H1 (cell line): ENCODE data around the gene IL1RAPL1. TPM values are rescaled to one million over a fixed set of nuclear protein-coding genes. Genes with fewer than 3 reads are reported as not detected.

ENCODE experiments used
- CTCF ChIA-PET: fragments of 300-600 bp; sonication (Branson Sonifier 250); formaldehyde crosslinking; loops from one replicate; lab custom pipeline; 2021; ENCODE audit not compliant: partially characterized antibody; lab: Charles Lee
- POLR2A ChIA-PET: fragments of 300-600 bp; sonication (Branson Sonifier 250); formaldehyde crosslinking; loops from one replicate; lab custom pipeline; 2021; ENCODE audit warnings: inconsistent platforms; ENCODE audit not compliant: partially characterized antibody; lab: Charles Lee
- DNase-seq, 2 experiments: peaks; one replicate each; pipeline versions ENCODE4 v3.0.0 to v3.0.0-alpha.2; 2010 to 2022; ENCODE audit warnings: low spot score in 2 of 2, low read depth in 1 of 2, mixed read lengths in 1 of 2
- FAIRE-seq: peaks from 2 replicates; lab custom pipeline; 2011; peaks lifted over from hg19 to GRCh38; lab: Jason Lieb, UNC
- H2AFZ ChIP-seq: 2 replicates; pipeline ENCODE4 v1.8.1; 2012; ENCODE audit warnings: low read length, inconsistent platforms
- H2AK5ac ChIP-seq: 2 replicates; pipeline ENCODE4 v1.6.1; 2013; ENCODE audit warnings: low read depth, low read length
- H2BK120ac ChIP-seq: replicated peaks from 2 replicates; pipeline ENCODE3; 2013; ENCODE audit warnings: low read depth, low read length, inconsistent platforms
- H2BK12ac ChIP-seq: 2 replicates; pipeline ENCODE4 v1.6.1; 2013; ENCODE audit warnings: low read depth, low read length
- H2BK15ac ChIP-seq: 2 replicates; pipeline ENCODE4 v1.6.1; 2013; ENCODE audit warnings: low read length
- H2BK20ac ChIP-seq: 2 replicates; pipeline ENCODE4 v1.6.1; 2013; ENCODE audit warnings: low read length
- H2BK5ac ChIP-seq: 2 replicates; pipeline ENCODE4 v1.6.1; 2013; ENCODE audit warnings: low read depth, low read length
- H3K14ac ChIP-seq: 2 replicates; pipeline ENCODE4 v1.6.1; 2013; ENCODE audit warnings: inconsistent platforms; ENCODE audit not compliant: insufficient read length
- H3K18ac ChIP-seq: 2 replicates; pipeline ENCODE4 v1.6.1; 2013; ENCODE audit warnings: low read length; ENCODE audit errors: extremely low read depth
- H3K23ac ChIP-seq: 2 replicates; pipeline ENCODE4 v1.6.1; 2013; ENCODE audit warnings: inconsistent platforms; ENCODE audit not compliant: insufficient read length
- H3K23me2 ChIP-seq: 2 replicates; pipeline ENCODE4 v1.6.1; 2013; ENCODE audit warnings: low read depth, low read length
- H3K27ac ChIP-seq: 2 replicates; pipeline ENCODE4 v1.6.1; 2011; ENCODE audit warnings: low read depth, low read length, inconsistent platforms
- H3K27me3 ChIP-seq, 4 experiments: replicated peaks in 1 of 4; 1 replicate in 1 of 4; 2 replicates in 3 of 4; pipeline versions ENCODE4 v1.6.1 to v1.8.1; 2011 to 2013; ENCODE audit warnings: low read length in 3 of 4, mild to moderate bottlenecking in 3 of 4, inconsistent platforms in 2 of 4, mixed read lengths in 2 of 4, moderate library complexity in 1 of 4; ENCODE audit not compliant: control insufficient read depth in 3 of 4, insufficient read depth in 3 of 4; ENCODE audit errors: extremely low read depth in 1 of 4
- H3K36me3 ChIP-seq, 4 experiments: 2 replicates each; pipeline versions ENCODE4 v1.6.1 to v1.8.1; 2011 to 2013; ENCODE audit warnings: mild to moderate bottlenecking in 4 of 4, low read length in 3 of 4, moderate library complexity in 2 of 4, control low read depth in 1 of 4, inconsistent platforms in 1 of 4; ENCODE audit not compliant: insufficient read depth in 4 of 4, control insufficient read depth in 2 of 4
- H3K4ac ChIP-seq: replicated peaks from 2 replicates; pipeline ENCODE3; 2013; ENCODE audit warnings: low read length, low read depth, mixed read lengths, inconsistent platforms; ENCODE audit not compliant: insufficient read length
- H3K4me1 ChIP-seq, 4 experiments: replicated peaks in 1 of 4; 1 replicate in 1 of 4; 2 replicates in 3 of 4; pipeline versions ENCODE4 v1.6.1 to v1.8.1; 2011 to 2013; ENCODE audit warnings: low read length in 3 of 4, inconsistent platforms in 2 of 4, mixed read lengths in 1 of 4; ENCODE audit not compliant: insufficient read depth in 4 of 4, control insufficient read depth in 3 of 4
- H3K4me2 ChIP-seq, 2 experiments: 2 replicates each; pipeline versions ENCODE4 v1.6.1 to v1.8.1; 2011 to 2013; ENCODE audit warnings: low read depth in 2 of 2, low read length in 2 of 2, control low read depth in 1 of 2, inconsistent platforms in 1 of 2, mild to moderate bottlenecking in 1 of 2; ENCODE audit not compliant: insufficient read depth in 1 of 2
- H3K4me3 ChIP-seq, 4 experiments: fragments of 200-600, 300-600 bp in 1 of 4; sonication (generic), shearing (Covaris generic), sonication (Bioruptor Twin) in 1 of 4; 2 replicates each; pipeline versions ENCODE4 v1.5.1 to v1.8.1; 2011 to 2016; ENCODE audit warnings: low read length in 4 of 4, low read depth in 3 of 4, control low read depth in 2 of 4, inconsistent platforms in 2 of 4, mild to moderate bottlenecking in 2 of 4, mixed read lengths in 1 of 4, moderate library complexity in 1 of 4; ENCODE audit not compliant: insufficient read depth in 2 of 4; ENCODE audit errors: extremely low read depth in 1 of 4
- H3K56ac ChIP-seq: replicated peaks from 2 replicates; pipeline ENCODE3; 2013; ENCODE audit warnings: low read depth, mild to moderate bottlenecking, mixed read lengths, low read length, inconsistent platforms; ENCODE audit not compliant: insufficient read length
- H3K79me1 ChIP-seq: 2 replicates; pipeline ENCODE4 v1.6.1; 2013; ENCODE audit warnings: low read depth, low read length, control low read depth
- H3K79me2 ChIP-seq, 2 experiments: 2 replicates each; pipeline versions ENCODE4 v1.6.1 to v1.8.1; 2012 to 2013; ENCODE audit warnings: low read length in 2 of 2, mild to moderate bottlenecking in 2 of 2, inconsistent platforms in 1 of 2; ENCODE audit not compliant: insufficient read depth in 2 of 2, control insufficient read depth in 1 of 2
- H3K9ac ChIP-seq, 4 experiments: replicated peaks in 1 of 4; 1 replicate in 1 of 4; 2 replicates in 3 of 4; pipeline versions ENCODE4 v1.6.1 to v1.8.1; 2011 to 2013; ENCODE audit warnings: low read depth in 3 of 4, low read length in 3 of 4, control low read depth in 2 of 4, mild to moderate bottlenecking in 2 of 4, moderate library complexity in 2 of 4, inconsistent platforms in 1 of 4; ENCODE audit errors: extremely low read depth in 1 of 4
- H3K9me3 ChIP-seq, 2 experiments: 2 replicates each; pipeline versions ENCODE4 v1.6.1 to v1.8.1; 2012 to 2013; ENCODE audit warnings: mild to moderate bottlenecking in 2 of 2, moderate library complexity in 2 of 2, control low read depth in 1 of 2, inconsistent platforms in 1 of 2, low read depth in 1 of 2, low read length in 1 of 2, mixed read lengths in 1 of 2; ENCODE audit not compliant: insufficient read depth in 2 of 2
- H4K20me1 ChIP-seq, 2 experiments: replicated peaks in 1 of 2; 2 replicates each; pipeline versions ENCODE3 to v1.8.1; 2011 to 2013; ENCODE audit warnings: inconsistent platforms in 2 of 2, low read length in 2 of 2, mild to moderate bottlenecking in 1 of 2; ENCODE audit not compliant: insufficient read depth in 2 of 2, control insufficient read depth in 1 of 2
- H4K5ac ChIP-seq: 2 replicates; pipeline ENCODE4 v1.6.1; 2013; ENCODE audit warnings: low read length, low read depth, mixed read lengths, inconsistent platforms; ENCODE audit not compliant: insufficient read length
- H4K8ac ChIP-seq: 2 replicates; pipeline ENCODE4 v1.8.0; 2013; ENCODE audit warnings: mild to moderate bottlenecking, moderate library complexity, low read length, inconsistent platforms; ENCODE audit not compliant: insufficient read depth; ENCODE audit errors: extremely low read depth
- H4K91ac ChIP-seq: replicated peaks from 2 replicates; pipeline ENCODE3; 2013; ENCODE audit warnings: low read length, mixed read lengths, inconsistent platforms; ENCODE audit not compliant: insufficient read length
- ASH2L ChIP-seq: fragments of 200-600, 300-600 bp; sonication (generic); IDR thresholded peaks from one replicate; pipeline ENCODE4 v1.7.1; 2017; ENCODE audit warnings: low read length
- CEBPB ChIP-seq: IDR thresholded peaks from 2 replicates; pipeline ENCODE4 v1.6.1; 2012; ENCODE audit warnings: low read depth, low read length
- CHD2 ChIP-seq: IDR thresholded peaks from 2 replicates; pipeline ENCODE4 v1.6.1; 2012; ENCODE audit warnings: low read length, improper control_type of control experiment
- CTCF ChIP-seq, 3 experiments: IDR thresholded peaks; 1 replicate in 2 of 3; 2 replicates in 1 of 3; pipeline versions ENCODE4 v1.5.1 to v1.6.1; 2011; ENCODE audit warnings: low read length in 3 of 3, mild to moderate bottlenecking in 3 of 3, inconsistent platforms in 2 of 3, low read depth in 1 of 3, moderate library complexity in 1 of 3; ENCODE audit not compliant: insufficient read depth in 1 of 3; ENCODE audit errors: control extremely low read depth in 1 of 3
- HDAC6 ChIP-seq: IDR thresholded peaks from one replicate; pipeline ENCODE4 v1.7.1; 2012; ENCODE audit warnings: low read depth, mild to moderate bottlenecking, inconsistent platforms, low read length, moderate library complexity
- KDM4A ChIP-seq: IDR thresholded peaks from one replicate; pipeline ENCODE4 v1.7.1; 2012; ENCODE audit warnings: low read depth, mild to moderate bottlenecking, moderate library complexity, low read length, inconsistent platforms; ENCODE audit not compliant: severe bottlenecking
- MAFK ChIP-seq: IDR thresholded peaks from 2 replicates; pipeline ENCODE4 v1.6.1; 2012; ENCODE audit warnings: low read depth, mild to moderate bottlenecking, improper control_type of control experiment, low read length
- MAX ChIP-seq: IDR thresholded peaks from 2 replicates; pipeline ENCODE4 v1.6.1; 2012; ENCODE audit warnings: inconsistent platforms
- POLR2AphosphoS5 ChIP-seq: IDR thresholded peaks from 2 replicates; pipeline ENCODE4 v1.6.1; 2011; ENCODE audit warnings: low read depth, low read length
- POU5F1 ChIP-seq: IDR thresholded peaks from 2 replicates; pipeline ENCODE4 v1.6.1; 2011; ENCODE audit warnings: low read depth, mild to moderate bottlenecking, low read length, moderate library complexity
- RNF2 ChIP-seq: fragments of 200-900, 300-1000 bp; sonication (generic); IDR thresholded peaks from 2 replicates; pipeline ENCODE4 v1.7.1; 2016; ENCODE audit warnings: borderline replicate concordance, low read depth, mild to moderate bottlenecking, antibody characterized with exemption, low read length; ENCODE audit not compliant: poor library complexity, severe bottlenecking; ENCODE audit errors: missing control alignments
- SIX5 ChIP-seq: IDR thresholded peaks from 2 replicates; pipeline ENCODE4 v1.6.1; 2011; ENCODE audit warnings: mild to moderate bottlenecking, low read depth, low read length
- polyA plus RNA-seq, 7 experiments: library from polyadenylated mRNA; depleted of rRNA in 3 of 7; stranded (reverse) in 5 of 7; unstranded in 2 of 7; fragments of >200 nt in 5 of 7; fragments of 200-250 nt in 2 of 7; gene quantifications; 1 replicate in 5 of 7; 2 replicates in 1 of 7; 4 replicates in 1 of 7; pipeline versions ENCODE4 v1.2.1 to v1.2.3, GENCODE V29; 2011 to 2013; ENCODE audit warnings: missing spikeins in 2 of 7, mixed read lengths in 2 of 7
- total RNA-seq: library from RNA; stranded (reverse); fragmentation: NEBNext Ultra II Directional; extraction: Animal tissue kit (Norgen Biotek cat#: 25700); gene quantifications from 2 replicates; pipeline ENCODE4 v1.2.1, GENCODE V29; 2021

IL1RAPL1 gene
- total and polyA plus RNA-seq, 2 of the 8 experiments (the other 6 are each of a cell fraction or from before 2014, with no cell fraction given) = 0.11 to 0.35 TPM

GRCh38 chrX:28756647-28757046, 169.4 kb downstream of the IL1RAPL1 start:
- no peaks in the 10 kb centered on the region for H3K36me3 ChIP-seq
- no peak overlapping the region for H3K14ac ChIP-seq
- no peak overlapping the region for H3K56ac ChIP-seq
- no peak overlapping the region for H3K4ac ChIP-seq
- H3K79me1 ChIP-seq = no peaks in the 10 kb centered on the region
- H3K4me1 ChIP-seq = no peaks in the 10 kb centered on the region
- H3K27me3 ChIP-seq = no peaks in the 10 kb centered on the region
- H4K8ac ChIP-seq = no peak overlapping the region
- H3K9ac ChIP-seq = no peak overlapping the region
- no peak overlapping the region for H4K5ac ChIP-seq
- TF ChIP-seq KDM4A (no peak), CHD2 (no peak), HDAC6 (no peak), MAFK (no peak), POU5F1 (no peak), RNF2 (no peak), ASH2L (no peak), SIX5 (no peak), CEBPB (no peak), POLR2AphosphoS5 (no peak), CTCF (IDR thresholded peaks at IDR 0.05; ENCODE audit: control extremely low read depth in 1 of 3, insufficient read depth in 1 of 3, low read depth in 1 of 3, low read length in 3 of 3) (no peak), MAX (no peak)
- H3K9me3 ChIP-seq = no peaks in the 10 kb centered on the region
- no peaks in the 10 kb centered on the region for H3K23me2 ChIP-seq
- H3K18ac ChIP-seq = no peak overlapping the region
- no peaks in the 10 kb centered on the region for H4K20me1 ChIP-seq
- no peak overlapping the region for H2BK120ac ChIP-seq
- ChIA-PET POLR2A (no interaction called here), CTCF (no interaction called here)
- H2BK15ac ChIP-seq = no peak overlapping the region
- no peaks in the 10 kb centered on the region for H3K79me2 ChIP-seq
- no peak overlapping the region for H2AFZ ChIP-seq
- H3K4me2 ChIP-seq = no peak overlapping the region
- H2AK5ac ChIP-seq = no peak overlapping the region
- no peak overlapping the region for H2BK5ac ChIP-seq
- no peak overlapping the region for H2BK20ac ChIP-seq
- DNase-seq = no peak
- H4K91ac ChIP-seq = no peak overlapping the region
- no peak overlapping the region for H2BK12ac ChIP-seq
- H3K4me3 ChIP-seq = no peak overlapping the region
- no peak overlapping the region for H3K27ac ChIP-seq
- H3K23ac ChIP-seq = no peak overlapping the region
- no peak for FAIRE-seq
